ENCODE results near the gene SCT.

GRCh38 chr11:673866-674265, 46.9 kb upstream of the SCT start:
- TF ChIP-seq CTCF (conservative IDR thresholded peaks at IDR 0.05; ENCODE audit: low read depth, low read length) (no peak), EZH2 (IDR thresholded peaks at IDR 0.05; ENCODE audit: borderline replicate concordance, low read depth, low read length, poor library complexity, severe bottlenecking) (no peak)
